GM21723 (cell line): ENCODE results near the gene LRRC53.

ENCODE experiments used
- ATAC-seq: cut with Tn5 transposase; IDR thresholded peaks from one replicate; pipeline ENCODE4 v1.9.1; 2021; ENCODE audit warnings: mild to moderate bottlenecking, moderate library complexity; ENCODE audit not compliant: unreplicated experiment

LRRC53 gene

GRCh38 chr1:74453277-74453676 is 59.1 kb downstream of the LRRC53 start:
- no peak for ATAC-seq

GRCh38 chr1:74452035-74452434 is 60.4 kb downstream of the LRRC53 start:
- no peak for ATAC-seq

GRCh38 chr1:74437035-74437434 is 75.4 kb downstream of the LRRC53 start:
- ATAC-seq = no peak

GRCh38 chr1:74436078-74436477 is 76.3 kb downstream of the LRRC53 start:
- ATAC-seq = no peak

- ATAC-seq = no peak
Measured at GRCh38 chr1:74434321-74434720, 78.1 kb downstream of the LRRC53 start.

GRCh38 chr1:74432325-74432724 is 80.1 kb downstream of the LRRC53 start:
- no peak for ATAC-seq

GRCh38 chr1:74431531-74431930 is 80.9 kb downstream of the LRRC53 start:
- no peak for ATAC-seq

GRCh38 chr1:74430342-74430934 is 82.0 kb downstream of the LRRC53 start:
- no peak for ATAC-seq

GRCh38 chr1:74429580-74429979 is 82.8 kb downstream of the LRRC53 start:
- ATAC-seq = no peak

- no peak for ATAC-seq
Measured at GRCh38 chr1:74427681-74428080, 84.7 kb downstream of the LRRC53 start.

GRCh38 chr1:74426208-74426937 is 86.0 kb downstream of the LRRC53 start:
- ATAC-seq = no peak

- ATAC-seq = no peak
Measured at GRCh38 chr1:74425676-74426075, 86.7 kb downstream of the LRRC53 start.

- ATAC-seq = no peak
Measured at GRCh38 chr1:74423471-74423870, 88.9 kb downstream of the LRRC53 start.

- ATAC-seq = no peak
Measured at GRCh38 chr1:74422421-74423292, 89.8 kb downstream of the LRRC53 start.

- no peak for ATAC-seq
Measured at GRCh38 chr1:74420467-74420866, 91.9 kb downstream of the LRRC53 start.
